ENCODE results near the gene FANCC. TPM values are rescaled to one million over a fixed set of nuclear protein-coding genes. Genes with fewer than 3 reads are reported as not detected.

FANCC gene
- total RNA-seq, 1 experiment from 2014 or later: 44.7 TPM

DNA sequence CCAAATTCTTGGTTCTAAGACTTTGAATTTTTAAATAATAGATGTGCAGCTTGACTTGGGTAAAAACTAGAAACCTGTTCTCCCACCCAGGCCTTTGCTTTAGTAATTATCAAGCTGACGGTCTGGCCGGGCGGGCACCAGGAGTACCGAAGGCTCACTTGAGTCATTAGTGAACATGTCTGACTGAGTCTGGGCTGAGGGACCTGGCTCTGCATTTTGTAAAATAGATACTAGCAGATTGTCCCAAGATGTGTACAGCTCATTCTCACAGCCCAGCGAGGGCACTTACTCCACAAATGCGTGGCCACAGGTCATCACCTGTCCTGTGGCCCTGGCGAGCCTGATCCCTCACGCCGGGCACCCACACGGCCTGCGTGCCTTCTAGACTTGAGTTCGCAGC, 216.2 kb downstream of the FANCC start:
- CTCF ChIA-PET: no interaction called here
- no peak overlapping the region for H3K4me2 ChIP-seq
- no peaks in the 10 kb centered on the region for H3K27me3 ChIP-seq (ENCODE audit: insufficient read depth, low read depth)
- no peaks in the 10 kb centered on the region for H3K9me2 ChIP-seq (ENCODE audit: insufficient read depth)
- no TSS peak for BruUV-seq (replicated peaks)
- H2AFZ ChIP-seq: no peak overlapping the region
- peaks cover 23% of the 10 kb centered on the region; the same call in 1 of the 2 replicates for H3F3A ChIP-seq (ENCODE audit: insufficient read depth, low read depth)
- no peak overlapping the region for H3K27ac ChIP-seq
- no peak overlapping the region for H3K4me3 ChIP-seq
- no peaks in the 10 kb centered on the region for H3K9me3 ChIP-seq (ENCODE audit: insufficient read depth, low read depth)
- POLR2A ChIA-PET (ENCODE audit: unreplicated experiment): no interaction called here
- TF ChIP-seq, protein P1, sequence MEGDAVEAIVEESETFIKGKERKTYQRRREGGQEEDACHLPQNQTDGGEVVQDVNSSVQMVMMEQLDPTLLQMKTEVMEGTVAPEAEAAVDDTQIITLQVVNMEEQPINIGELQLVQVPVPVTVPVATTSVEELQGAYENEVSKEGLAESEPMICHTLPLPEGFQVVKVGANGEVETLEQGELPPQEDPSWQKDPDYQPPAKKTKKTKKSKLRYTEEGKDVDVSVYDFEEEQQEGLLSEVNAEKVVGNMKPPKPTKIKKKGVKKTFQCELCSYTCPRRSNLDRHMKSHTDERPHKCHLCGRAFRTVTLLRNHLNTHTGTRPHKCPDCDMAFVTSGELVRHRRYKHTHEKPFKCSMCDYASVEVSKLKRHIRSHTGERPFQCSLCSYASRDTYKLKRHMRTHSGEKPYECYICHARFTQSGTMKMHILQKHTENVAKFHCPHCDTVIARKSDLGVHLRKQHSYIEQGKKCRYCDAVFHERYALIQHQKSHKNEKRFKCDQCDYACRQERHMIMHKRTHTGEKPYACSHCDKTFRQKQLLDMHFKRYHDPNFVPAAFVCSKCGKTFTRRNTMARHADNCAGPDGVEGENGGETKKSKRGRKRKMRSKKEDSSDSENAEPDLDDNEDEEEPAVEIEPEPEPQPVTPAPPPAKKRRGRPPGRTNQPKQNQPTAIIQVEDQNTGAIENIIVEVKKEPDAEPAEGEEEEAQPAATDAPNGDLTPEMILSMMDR (conservative IDR thresholded peaks at IDR 0.05): no peak
- TF ChIP-seq EZH2 (IDR thresholded peaks at IDR 0.05; ENCODE audit: low read depth): no peak
- peaks cover 16% of the 10 kb centered on the region for H3K4me1 ChIP-seq (replicated peaks; ENCODE audit: insufficient read depth)
- H4K20me1 ChIP-seq (ENCODE audit: insufficient read depth): no peaks in the 10 kb centered on the region; the same call in 1 of the 2 replicates
- intact Hi-C loops (cut with micrococcal nuclease; ENCODE audit: unreplicated experiment): no loop called here
- H3K79me2 ChIP-seq (ENCODE audit: low read depth): 0 out of 2 replicates have a peak, but pooled peaks cover 3% of the 10 kb centered on the region
- peaks cover 1% of the 10 kb centered on the region; the same call in 1 of the 2 replicates for H3K36me3 ChIP-seq (ENCODE audit: low read depth)
- DNase-seq: no peak

DNA sequence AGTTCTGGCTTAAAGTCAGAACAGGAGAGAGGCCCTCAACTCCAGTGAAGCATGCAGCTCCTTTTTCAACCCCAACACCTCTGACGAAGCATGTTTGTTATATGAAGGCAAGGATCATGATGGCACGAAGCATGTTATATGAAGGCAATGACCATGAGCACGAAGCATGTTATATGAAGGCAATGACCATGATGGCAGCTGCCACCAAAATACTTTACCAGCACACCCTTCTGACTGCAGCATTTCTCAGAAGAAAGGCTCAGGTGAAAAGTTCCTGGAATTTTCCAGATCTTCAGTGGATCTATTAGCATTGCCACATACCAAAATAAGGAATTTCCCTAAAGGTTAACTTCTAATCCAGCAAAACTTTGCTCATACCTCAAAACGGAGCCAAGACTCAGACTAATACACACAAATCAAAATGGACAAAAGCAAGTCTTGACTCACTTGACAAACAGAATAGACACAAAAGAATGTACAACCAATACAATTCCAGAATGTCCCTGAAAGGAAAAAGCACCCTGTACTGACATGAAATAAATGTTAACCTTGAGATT, 217.4 kb downstream of the FANCC start:
- no peaks in the 10 kb centered on the region; the same call in 1 of the 2 replicates for H4K20me1 ChIP-seq (ENCODE audit: insufficient read depth)
- no peak overlapping the region for H3K4me2 ChIP-seq
- DNase-seq: no peak
- peaks cover 5% of the 10 kb centered on the region for H3K4me1 ChIP-seq (replicated peaks; ENCODE audit: insufficient read depth)
- POLR2A ChIA-PET (ENCODE audit: unreplicated experiment): interaction anchor here (0.6 kb wide), 1 partner anchor 8 kb away, joined by 3 read pairs; no protein-coding TSS in a partner anchor
- TF ChIP-seq EZH2 (IDR thresholded peaks at IDR 0.05; ENCODE audit: low read depth): no peak
- TF ChIP-seq, protein P1 (conservative IDR thresholded peaks at IDR 0.05): no peak
- no peak overlapping the region; the same call in 1 of the 2 replicates for H3K27ac ChIP-seq
- BruUV-seq (replicated peaks): no TSS peak
- CTCF ChIA-PET: no interaction called here
- no peaks in the 10 kb centered on the region; the same call in 1 of the 2 replicates for H3K36me3 ChIP-seq (ENCODE audit: low read depth)
- H3F3A ChIP-seq (ENCODE audit: insufficient read depth, low read depth): peaks cover 15% of the 10 kb centered on the region; the same call in 1 of the 2 replicates
- H3K4me3 ChIP-seq: no peak overlapping the region
- no peaks in the 10 kb centered on the region for H3K9me3 ChIP-seq (ENCODE audit: insufficient read depth, low read depth)
- no peak overlapping the region for H2AFZ ChIP-seq
- H3K9me2 ChIP-seq (ENCODE audit: insufficient read depth): no peaks in the 10 kb centered on the region
- no peaks in the 10 kb centered on the region for H3K27me3 ChIP-seq (ENCODE audit: insufficient read depth, low read depth)
- intact Hi-C loops (cut with micrococcal nuclease; ENCODE audit: unreplicated experiment): no loop called here
- peaks cover 7% of the 10 kb centered on the region; the same call in 1 of the 2 replicates for H3K79me2 ChIP-seq (ENCODE audit: low read depth)

DNA sequence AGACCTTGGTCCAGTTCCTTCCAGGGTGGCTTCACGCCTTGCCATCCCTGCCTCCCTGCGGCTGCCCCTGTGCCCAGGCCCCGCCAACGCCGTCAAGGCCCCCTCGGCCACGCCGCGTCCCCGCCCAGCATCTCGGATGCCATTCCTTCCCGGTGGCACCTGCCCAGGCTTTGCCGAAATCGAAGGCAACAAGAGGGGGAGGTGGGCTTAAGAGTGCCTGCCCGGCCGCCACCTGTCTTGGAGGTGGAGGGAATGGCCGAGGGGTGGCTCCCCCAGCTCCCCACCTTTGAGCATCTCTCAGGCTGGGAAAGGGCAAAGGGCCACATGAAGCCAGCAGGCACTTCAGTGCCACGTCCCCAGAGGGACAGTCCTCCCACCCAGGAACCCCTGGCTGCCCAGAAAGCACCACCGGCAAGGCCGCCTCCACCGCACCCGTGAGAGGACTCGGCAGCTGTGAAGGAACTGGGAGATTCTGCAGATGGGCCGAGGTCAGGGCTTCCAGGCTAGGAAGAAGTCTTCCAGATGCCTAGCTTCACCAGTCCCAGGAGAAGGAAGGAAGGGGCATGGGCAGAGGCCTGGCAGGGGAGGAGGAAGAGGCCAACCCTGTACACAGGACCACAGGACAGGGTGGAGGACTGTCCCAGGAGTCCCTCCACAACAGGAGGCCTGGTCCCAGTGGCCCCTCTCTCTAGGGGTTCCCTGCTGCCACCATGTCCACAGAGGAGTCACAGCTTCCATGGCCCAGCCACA, 218.0 kb downstream of the FANCC start:
- H3K27ac ChIP-seq: no peak overlapping the region; the same call in 1 of the 2 replicates
- DNase-seq: no peak
- TF ChIP-seq EZH2 (IDR thresholded peaks at IDR 0.05; ENCODE audit: low read depth): no peak
- TF ChIP-seq, protein P1 (conservative IDR thresholded peaks at IDR 0.05): no peak
- no peaks in the 10 kb centered on the region for H3K27me3 ChIP-seq (ENCODE audit: insufficient read depth, low read depth)
- H3K4me3 ChIP-seq: no peak overlapping the region
- H3K36me3 ChIP-seq (ENCODE audit: low read depth): no peaks in the 10 kb centered on the region; the same call in 1 of the 2 replicates
- H4K20me1 ChIP-seq (ENCODE audit: insufficient read depth): no peaks in the 10 kb centered on the region; the same call in 1 of the 2 replicates
- H3F3A ChIP-seq (ENCODE audit: insufficient read depth, low read depth): peaks cover 10% of the 10 kb centered on the region; the same call in 1 of the 2 replicates
- no peaks in the 10 kb centered on the region for H3K9me3 ChIP-seq (ENCODE audit: insufficient read depth, low read depth)
- POLR2A ChIA-PET (ENCODE audit: unreplicated experiment): interaction anchor here (0.6 kb wide), 1 partner anchor 7 kb away, joined by 3 read pairs; no protein-coding TSS in a partner anchor
- peaks cover 14% of the 10 kb centered on the region; the same call in 1 of the 2 replicates for H3K79me2 ChIP-seq (ENCODE audit: low read depth)
- H3K4me1 ChIP-seq (replicated peaks; ENCODE audit: insufficient read depth): no peaks in the 10 kb centered on the region
- H3K9me2 ChIP-seq (ENCODE audit: insufficient read depth): no peaks in the 10 kb centered on the region
- BruUV-seq (replicated peaks): no TSS peak
- H3K4me2 ChIP-seq: no peak overlapping the region
- intact Hi-C loops (cut with micrococcal nuclease; ENCODE audit: unreplicated experiment): no loop called here
- H2AFZ ChIP-seq: no peak overlapping the region
- CTCF ChIA-PET: no interaction called here
